ENCODE data around the gene C1orf210. TPM values are rescaled to one million over a fixed set of nuclear protein-coding genes. Genes with fewer than 3 reads are reported as not detected.

The C1orf210 gene
- total and polyA plus RNA-seq, 2 of the 4 experiments (the other 2 are of a cell fraction) = not detected

DNA sequence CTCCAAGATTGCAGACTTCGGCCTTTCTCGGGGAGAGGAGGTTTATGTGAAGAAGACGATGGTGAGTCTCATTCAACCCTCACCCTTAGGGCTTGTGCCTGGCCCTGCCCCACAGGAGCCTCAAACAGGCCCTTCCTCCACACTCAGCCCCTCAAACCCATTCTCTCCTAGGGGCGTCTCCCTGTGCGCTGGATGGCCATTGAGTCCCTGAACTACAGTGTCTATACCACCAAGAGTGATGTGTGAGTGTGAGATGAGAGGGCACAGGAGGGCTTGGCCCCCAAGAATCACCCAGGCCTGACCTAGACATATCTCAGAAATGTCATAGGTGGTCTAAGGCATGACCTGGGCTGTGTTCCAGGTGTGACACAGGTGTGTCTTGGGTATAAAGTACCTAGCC is 33.9 kb upstream of the C1orf210 start:
- no peaks in the 10 kb centered on the region for H3K9me3 ChIP-seq (ENCODE audit: control insufficient read depth, insufficient read depth, low read length)
- no peak overlapping the region for H2BK20ac ChIP-seq (ENCODE audit: low read depth, low read length)
- no peak overlapping the region for H4K91ac ChIP-seq (ENCODE audit: insufficient read depth, low read depth, low read length)
- no peak overlapping the region for H2AFZ ChIP-seq (replicated peaks; ENCODE audit: low read length, poor library complexity)
- ChIA-PET CTCF (no interaction called here), POLR2A (ENCODE audit: unreplicated experiment) (no interaction called here)
- no peak overlapping the region for H2AK5ac ChIP-seq (ENCODE audit: low read depth, low read length)
- H3K14ac ChIP-seq (replicated peaks; ENCODE audit: low read depth, low read length) = no peak overlapping the region
- no CpG with 5 or more reads among the region's 5 CpGs for WGBS, 2 experiments (ENCODE audit: extremely low coverage in 2 of 2, insufficient read length in 1 of 2)
- no peak overlapping the region for H3K56ac ChIP-seq (ENCODE audit: extremely low read depth, insufficient read depth, low read length)
- intact Hi-C loops (cut with micrococcal nuclease) (no loop called here), in situ Hi-C loops (cut with MboI; ENCODE audit: low sequenced_read_pairs) (no loop called here), dilution Hi-C loops (cut with HindIII; ENCODE audit: low sequenced_read_pairs, unreplicated experiment) (no loop called here)
- no peaks in the 10 kb centered on the region for H3K27me3 ChIP-seq (ENCODE audit: control insufficient read depth, insufficient read depth, low read length)
- no peak overlapping the region for H2BK15ac ChIP-seq (ENCODE audit: low read depth, low read length)
- no peak overlapping the region for H4K8ac ChIP-seq (ENCODE audit: low read depth in 2 of 2, low read length in 2 of 2)
- H3K9me1 ChIP-seq (ENCODE audit: insufficient read depth, low read length) = peaks cover 3% of the 10 kb centered on the region; the same call in 1 of the 2 replicates
- TF ChIP-seq MAFK (IDR thresholded peaks at IDR 0.05; ENCODE audit: low read depth, low read length) = no peak
- TF ChIP-seq CEBPB (IDR thresholded peaks at IDR 0.05; ENCODE audit: low read depth, low read length) = no peak
- TF ChIP-seq RAD21 (IDR thresholded peaks at IDR 0.05; ENCODE audit: low read length) = no peak
- TF ChIP-seq CHD1 (IDR thresholded peaks at IDR 0.05; ENCODE audit: low read depth, low read length) = no peak
- TF ChIP-seq FOS (IDR thresholded peaks at IDR 0.05; ENCODE audit: low read depth, low read length) = no peak
- TF ChIP-seq BHLHE40 (IDR thresholded peaks at IDR 0.05; ENCODE audit: low read depth, low read length) = no peak
- TF ChIP-seq RFX5 (IDR thresholded peaks at IDR 0.05; ENCODE audit: low read depth, low read length) = no peak
- TF ChIP-seq RCOR1 (IDR thresholded peaks at IDR 0.05; ENCODE audit: insufficient replicate concordance, low read length) = no peak
- TF ChIP-seq SMC3 (IDR thresholded peaks at IDR 0.05; ENCODE audit: low read depth, low read length) = no peak
- TF ChIP-seq, protein P1, sequence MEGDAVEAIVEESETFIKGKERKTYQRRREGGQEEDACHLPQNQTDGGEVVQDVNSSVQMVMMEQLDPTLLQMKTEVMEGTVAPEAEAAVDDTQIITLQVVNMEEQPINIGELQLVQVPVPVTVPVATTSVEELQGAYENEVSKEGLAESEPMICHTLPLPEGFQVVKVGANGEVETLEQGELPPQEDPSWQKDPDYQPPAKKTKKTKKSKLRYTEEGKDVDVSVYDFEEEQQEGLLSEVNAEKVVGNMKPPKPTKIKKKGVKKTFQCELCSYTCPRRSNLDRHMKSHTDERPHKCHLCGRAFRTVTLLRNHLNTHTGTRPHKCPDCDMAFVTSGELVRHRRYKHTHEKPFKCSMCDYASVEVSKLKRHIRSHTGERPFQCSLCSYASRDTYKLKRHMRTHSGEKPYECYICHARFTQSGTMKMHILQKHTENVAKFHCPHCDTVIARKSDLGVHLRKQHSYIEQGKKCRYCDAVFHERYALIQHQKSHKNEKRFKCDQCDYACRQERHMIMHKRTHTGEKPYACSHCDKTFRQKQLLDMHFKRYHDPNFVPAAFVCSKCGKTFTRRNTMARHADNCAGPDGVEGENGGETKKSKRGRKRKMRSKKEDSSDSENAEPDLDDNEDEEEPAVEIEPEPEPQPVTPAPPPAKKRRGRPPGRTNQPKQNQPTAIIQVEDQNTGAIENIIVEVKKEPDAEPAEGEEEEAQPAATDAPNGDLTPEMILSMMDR (conservative IDR thresholded peaks at IDR 0.05; ENCODE audit: low read depth, low read length) = no peak
- TF ChIP-seq MAZ (IDR thresholded peaks at IDR 0.05; ENCODE audit: borderline replicate concordance, low read depth, low read length) = no peak
- TF ChIP-seq POLR2A (IDR thresholded peaks at IDR 0.05; ENCODE audit: low read depth, low read length) = no peak
- TF ChIP-seq, protein P2, sequence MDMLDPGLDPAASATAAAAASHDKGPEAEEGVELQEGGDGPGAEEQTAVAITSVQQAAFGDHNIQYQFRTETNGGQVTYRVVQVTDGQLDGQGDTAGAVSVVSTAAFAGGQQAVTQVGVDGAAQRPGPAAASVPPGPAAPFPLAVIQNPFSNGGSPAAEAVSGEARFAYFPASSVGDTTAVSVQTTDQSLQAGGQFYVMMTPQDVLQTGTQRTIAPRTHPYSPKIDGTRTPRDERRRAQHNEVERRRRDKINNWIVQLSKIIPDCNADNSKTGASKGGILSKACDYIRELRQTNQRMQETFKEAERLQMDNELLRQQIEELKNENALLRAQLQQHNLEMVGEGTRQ (IDR thresholded peaks at IDR 0.05; ENCODE audit: low read depth, low read length) = no peak
- TF ChIP-seq NFE2L2 (IDR thresholded peaks at IDR 0.05; ENCODE audit: low read depth, low read length) = no peak
- no peak for TF ChIP-seq MXI1 (IDR thresholded peaks at IDR 0.05; ENCODE audit: borderline replicate concordance, low read depth, low read length)
- TF ChIP-seq ELK1 (IDR thresholded peaks at IDR 0.05; ENCODE audit: borderline replicate concordance, low read depth, low read length) = no peak
- H3K36me3 ChIP-seq (ENCODE audit: control insufficient read depth, insufficient read depth, low read length) = no peaks in the 10 kb centered on the region
- no peak overlapping the region for H3K23ac ChIP-seq (ENCODE audit: low read depth, low read length)
- H3K79me1 ChIP-seq (ENCODE audit: low read depth in 1 of 2, low read length in 2 of 2) = no peaks in the 10 kb centered on the region
- H3K18ac ChIP-seq (ENCODE audit: low read depth, low read length) = no peak overlapping the region
- H3K9ac ChIP-seq (ENCODE audit: low read depth, low read length) = no peak overlapping the region
- H2BK120ac ChIP-seq (ENCODE audit: low read depth, low read length) = no peak overlapping the region
- no peak overlapping the region for H3K27ac ChIP-seq (ENCODE audit: insufficient read depth, low read length)
- H3K4me1 ChIP-seq (ENCODE audit: control insufficient read depth, insufficient read depth, low read length) = peaks cover 5% of the 10 kb centered on the region
- H4K5ac ChIP-seq (ENCODE audit: low read depth, low read length) = no peak overlapping the region
- H2BK5ac ChIP-seq (ENCODE audit: low read depth, low read length, poor library complexity, severe bottlenecking) = no peak overlapping the region
- H3K4me2 ChIP-seq (ENCODE audit: low read depth, low read length) = no peak overlapping the region
- H2AK9ac ChIP-seq (replicated peaks; ENCODE audit: low read depth, low read length, poor library complexity) = peak overlapping the region; percentile 44
- H3K4ac ChIP-seq (ENCODE audit: low read depth, low read length) = no peak overlapping the region
- BruUV-seq (replicated peaks) = no TSS peak
- no peak for ATAC-seq (ENCODE audit: low read depth)
- H4K20me1 ChIP-seq (ENCODE audit: insufficient read depth, low read length) = no peaks in the 10 kb centered on the region
- no peak overlapping the region for H3K4me3 ChIP-seq (ENCODE audit: insufficient read depth, low read depth, low read length)
- no peak for DNase-seq
